Measurements from ENCODE around the gene BUD31.
"Not testable (repeated sequence)": the region's sequence is repeated elsewhere in the genome, so short reads cannot be mapped to it uniquely, and the experiment has no call there.

The BUD31 gene

DNA sequence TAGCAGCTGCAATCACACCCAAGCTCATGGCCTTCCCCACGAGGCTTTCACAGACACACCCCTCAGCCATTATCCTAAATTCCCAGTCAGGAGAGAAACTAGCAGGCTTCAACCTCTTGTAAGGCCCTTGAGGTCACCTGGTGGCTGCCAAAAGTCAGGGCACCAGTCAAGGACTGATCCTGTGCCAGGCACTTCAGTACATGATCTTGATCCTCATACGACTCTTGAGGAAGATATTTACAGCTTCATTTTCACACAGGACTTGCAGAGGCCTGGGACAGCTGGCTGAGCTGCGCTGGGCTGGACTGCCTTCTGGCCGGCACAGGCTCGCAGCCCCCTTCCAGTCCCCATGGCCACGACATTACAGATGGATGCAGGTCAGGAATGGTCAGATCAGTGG lies 9.2 kb upstream of the BUD31 start:
- no peak for DNase-seq

DNA sequence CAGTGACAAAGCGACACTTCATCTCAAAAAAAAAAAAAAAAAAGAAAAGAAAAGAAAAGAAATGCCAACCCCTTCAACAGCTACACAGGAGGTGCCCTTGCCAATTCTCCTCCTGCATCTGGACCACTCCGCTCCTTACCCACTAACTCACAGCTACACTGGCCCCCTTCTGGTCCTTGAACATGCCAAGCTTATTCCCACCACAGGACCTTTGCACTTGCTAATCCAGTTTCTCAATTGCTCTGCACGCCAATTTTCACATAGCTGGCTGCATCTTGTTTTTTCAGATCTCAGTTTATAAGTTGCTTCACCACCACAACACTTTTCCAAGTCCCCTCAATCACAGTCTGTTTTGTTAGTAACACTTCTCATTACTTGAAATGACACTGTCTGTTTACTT lies 5.9 kb upstream of the BUD31 start:
- no peak for DNase-seq

DNA sequence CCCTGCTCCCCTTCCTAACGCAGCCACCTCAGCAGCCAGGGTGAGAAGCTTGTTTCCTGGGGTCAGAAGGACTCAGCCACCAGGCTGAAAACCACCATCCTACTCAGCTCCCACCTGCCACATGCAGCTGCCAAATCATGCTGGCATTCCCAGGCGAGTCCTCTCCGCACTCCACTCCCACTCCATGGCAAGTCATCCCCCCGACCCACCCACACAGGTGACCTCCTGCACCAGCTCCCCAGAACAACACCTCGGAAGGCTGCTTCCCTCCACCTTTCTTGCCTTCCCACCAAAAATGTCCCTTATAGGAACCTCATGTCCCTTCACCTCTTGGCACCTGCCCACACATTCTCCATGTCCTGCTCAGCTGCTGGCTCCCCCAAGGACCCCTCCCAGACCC lies 5.0 kb upstream of the BUD31 start:
- no peak for DNase-seq

- no peak for DNase-seq
These were observed 4.4 kb upstream of the BUD31 start for GRCh38 chr7:99404235-99404976.

DNA sequence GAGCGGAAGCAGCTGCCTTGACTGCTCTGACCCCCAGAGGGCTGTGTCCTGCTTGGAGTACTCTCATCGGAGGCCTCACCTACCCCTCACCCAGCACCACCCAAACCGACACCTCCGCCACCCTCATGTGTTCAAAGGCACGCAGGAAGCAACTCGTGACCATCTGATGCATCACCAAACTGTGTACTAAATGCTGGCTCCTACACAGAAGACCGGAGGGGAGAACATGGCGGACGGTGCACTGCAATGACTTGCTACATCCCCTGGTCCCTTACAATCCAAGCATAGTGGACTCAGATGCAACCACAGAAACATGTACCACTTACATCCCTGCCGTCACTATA lies 3.8 kb upstream of the BUD31 start:
- no peak for DNase-seq

DNA sequence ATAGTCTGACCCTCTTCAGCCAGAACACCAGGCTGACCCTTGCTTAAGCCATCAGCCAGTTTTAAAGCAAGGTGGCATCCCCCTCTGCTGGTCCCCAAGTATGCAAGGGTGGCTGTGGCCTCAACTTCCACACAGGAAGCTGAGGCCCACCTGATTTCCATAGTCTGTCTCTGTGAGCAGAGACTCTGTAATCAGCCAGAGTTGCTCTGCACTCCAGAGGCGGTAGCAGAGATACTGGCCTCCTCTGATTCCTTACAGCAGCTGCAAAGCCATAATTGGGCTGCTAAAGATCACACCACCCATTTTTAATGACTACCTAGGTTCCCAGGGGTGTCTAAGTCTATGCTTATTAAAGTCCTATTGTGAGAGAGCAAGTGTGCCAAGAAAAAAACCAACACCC lies 2.2 kb upstream of the BUD31 start:
- no peak for DNase-seq

DNA sequence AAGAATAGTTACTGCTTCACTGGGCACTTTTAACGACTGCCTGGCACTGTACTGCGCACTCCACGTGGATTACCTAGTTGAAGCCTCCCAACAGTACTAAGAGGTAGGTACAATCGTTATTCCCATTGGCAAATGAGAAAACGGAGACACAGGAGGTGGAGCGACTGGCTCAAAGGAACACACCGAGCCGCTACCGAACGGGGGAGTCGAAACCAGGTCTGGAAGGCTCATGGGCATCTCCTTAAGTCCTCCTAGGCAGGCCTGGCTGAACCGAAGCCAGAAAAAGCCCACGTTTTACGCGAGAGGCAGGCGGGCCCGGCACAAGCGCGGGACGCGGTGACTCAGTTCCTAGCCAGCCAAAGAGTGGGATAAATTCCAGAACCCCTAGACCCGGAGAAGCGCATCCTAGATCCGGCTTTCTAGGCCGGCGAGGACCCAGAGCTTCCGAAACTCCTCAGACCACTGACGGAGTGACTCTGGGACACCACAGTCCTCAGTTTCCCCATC lies 844 bp upstream of the BUD31 start:
- DNase-seq = peak in 1 of 2 donors; percentile 52

GRCh38 chr7:99409192-99409572 lies 413 bp downstream of the BUD31 start:
- no peak for DNase-seq

GRCh38 chr7:99409806-99410205 lies 1.0 kb downstream of the BUD31 start:
- DNase-seq = no peak

- no peak for DNase-seq
These were observed 1.9 kb downstream of the BUD31 start for GRCh38 chr7:99410635-99411034.

GRCh38 chr7:99415513-99416127 lies 6.9 kb downstream of the BUD31 start:
- peak; percentile 40 to 43 for DNase-seq

DNA sequence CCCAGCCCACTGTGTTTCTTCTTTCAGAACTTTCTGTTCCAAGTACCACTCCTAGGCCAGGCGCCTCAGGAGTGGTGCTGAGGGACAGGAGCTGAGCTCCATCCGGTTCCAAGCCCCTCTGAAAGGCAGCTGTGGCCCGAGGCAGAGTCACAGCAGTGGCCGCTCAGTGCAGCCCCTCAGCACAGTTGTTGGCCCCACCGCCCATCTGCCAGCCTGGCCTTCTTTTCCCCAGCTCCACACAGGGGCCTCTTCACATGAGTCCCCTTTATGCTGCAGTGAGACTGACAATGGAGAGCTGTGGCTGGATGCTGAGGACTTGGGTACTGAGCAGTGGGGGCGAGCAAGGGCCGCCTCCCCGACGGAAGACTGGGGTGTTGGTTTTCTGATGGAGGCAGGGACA lies 9.5 kb downstream of the BUD31 start:
- no peak for DNase-seq

DNA sequence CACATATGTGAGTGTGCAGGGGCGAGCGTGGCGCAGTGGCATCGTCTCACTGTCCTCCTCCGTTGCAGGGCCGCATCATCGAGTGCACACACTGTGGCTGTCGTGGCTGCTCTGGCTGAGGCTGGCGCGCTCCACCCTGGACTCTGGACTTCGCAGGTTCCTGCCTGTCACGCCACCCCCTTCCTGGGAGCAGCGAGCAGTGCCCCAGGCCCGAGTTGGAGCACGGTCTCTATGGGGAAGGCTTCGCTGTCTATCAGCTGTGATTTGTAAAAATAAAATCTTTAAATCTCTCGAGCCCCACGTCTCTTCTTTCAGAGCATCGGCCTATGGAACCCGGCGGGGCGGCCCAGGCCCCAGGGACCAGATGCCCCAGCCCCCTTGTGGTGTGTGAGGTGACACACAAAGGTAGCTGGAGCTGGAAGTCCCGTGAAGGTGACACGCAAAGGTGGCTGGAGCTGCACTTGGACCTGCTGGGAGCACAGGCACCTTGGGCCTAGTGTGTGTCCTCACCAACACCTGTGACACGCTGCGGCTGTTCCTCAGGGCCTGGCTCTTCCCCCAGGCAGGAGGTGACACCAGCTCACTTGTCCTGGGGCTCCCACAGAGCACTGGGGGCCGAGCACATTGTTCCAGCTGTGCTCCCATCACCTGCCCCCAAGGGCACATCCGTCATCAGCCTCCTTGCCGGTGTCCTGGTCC lies 10.7 kb downstream of the BUD31 start:
- DNase-seq = no peak

DNA sequence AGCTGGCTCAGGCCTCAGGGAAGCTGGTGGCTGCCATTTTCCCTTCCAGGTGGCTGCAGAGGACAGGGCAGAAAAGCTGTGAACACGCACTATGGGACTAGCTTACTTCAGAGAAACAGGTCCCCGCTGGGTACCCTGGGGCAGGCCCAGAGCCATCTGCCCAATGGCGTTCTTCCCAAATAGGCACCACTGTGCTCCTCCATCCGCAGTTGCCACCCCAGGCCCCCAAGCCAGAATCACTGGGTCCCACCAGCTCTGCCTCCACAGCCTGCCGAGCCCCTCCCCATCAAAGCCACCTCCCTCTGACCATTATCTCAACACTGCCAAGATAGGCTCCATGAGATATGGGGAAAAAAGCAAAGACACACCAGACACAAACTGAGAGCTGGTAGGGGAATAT lies 11.4 kb downstream of the BUD31 start:
- DNase-seq = no peak

DNA sequence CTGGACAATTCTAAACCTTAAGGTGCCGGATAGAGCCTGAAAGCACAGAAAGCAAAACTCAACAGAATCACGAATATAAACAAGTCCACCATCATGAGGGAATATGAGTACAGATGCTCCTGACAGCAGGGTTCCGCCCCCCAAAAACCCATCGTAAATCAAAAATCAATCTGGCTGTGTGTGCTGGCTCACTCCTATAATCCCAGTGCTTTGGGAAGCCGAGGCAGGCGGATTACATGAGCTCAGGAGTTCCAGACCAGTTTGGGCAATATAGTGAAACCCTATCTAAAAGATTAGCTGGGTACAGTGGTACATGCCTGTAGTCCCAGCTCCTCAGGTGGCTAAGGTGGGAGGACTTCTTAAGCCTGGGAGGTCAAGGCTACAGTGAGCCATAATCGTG lies 12.2 kb downstream of the BUD31 start:
- no peak for DNase-seq

GRCh38 chr7:99422186-99422585 lies 13.4 kb downstream of the BUD31 start:
- DNase-seq = no peak

DNA sequence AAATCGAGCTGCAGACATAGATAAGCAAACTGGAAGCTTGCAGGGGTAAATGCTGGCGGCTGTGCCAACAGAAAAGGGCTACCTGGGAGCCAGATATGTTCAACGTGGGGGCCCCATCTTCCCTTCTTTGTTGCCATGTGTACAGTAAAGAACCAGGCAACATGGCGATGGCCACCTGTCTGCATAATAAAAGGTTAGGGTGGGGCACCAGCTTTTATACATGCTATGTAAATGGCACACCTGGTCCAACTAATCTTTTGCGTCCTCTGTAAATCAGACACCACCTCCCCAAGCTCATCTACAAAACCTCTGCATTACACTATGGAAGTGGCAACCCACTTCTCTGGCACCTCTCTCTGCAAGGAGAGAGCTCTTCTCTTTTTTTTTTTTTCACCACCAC lies 13.9 kb downstream of the BUD31 start:
- DNase-seq = no peak

DNA sequence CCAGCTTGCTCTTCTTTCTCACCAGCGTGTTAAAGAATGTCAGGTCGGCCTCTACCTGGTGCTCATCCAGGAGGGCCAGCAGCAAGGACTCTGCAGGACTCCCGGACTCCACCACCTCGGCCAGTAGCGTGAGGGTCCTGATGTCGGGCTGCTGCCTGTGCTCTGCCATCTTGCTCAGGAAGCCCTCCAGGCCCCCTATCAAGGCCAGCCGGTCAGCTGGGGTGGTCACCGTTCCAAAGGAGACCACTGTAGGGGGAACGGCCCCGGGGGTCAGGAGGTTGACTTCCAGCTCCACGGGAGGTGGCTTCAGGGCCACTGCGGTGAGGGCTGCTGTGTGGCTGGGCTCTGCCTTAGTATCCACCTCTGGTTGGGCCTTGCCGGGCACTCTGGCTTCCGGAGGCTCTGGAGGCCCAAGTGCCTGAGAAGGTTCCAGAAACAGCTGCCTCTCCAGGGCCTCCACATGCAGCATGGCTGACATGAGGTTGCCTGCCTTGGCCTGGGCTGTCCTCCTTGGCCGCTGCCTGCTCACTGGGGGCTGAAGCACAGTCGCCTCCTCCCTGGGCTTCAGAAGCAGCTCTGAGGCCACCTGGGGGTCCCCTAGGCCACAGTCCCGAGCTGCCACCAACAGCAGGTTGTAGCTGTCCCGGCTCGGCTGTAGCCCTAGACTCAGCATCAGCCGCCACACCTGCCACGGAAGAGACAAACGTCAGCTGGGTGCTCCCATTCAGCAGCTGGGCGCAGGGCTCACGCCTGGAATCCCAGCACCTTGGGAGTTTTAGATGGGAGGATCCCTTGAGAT lies 16.4 kb downstream of the BUD31 start:
- no peak for DNase-seq

DNA sequence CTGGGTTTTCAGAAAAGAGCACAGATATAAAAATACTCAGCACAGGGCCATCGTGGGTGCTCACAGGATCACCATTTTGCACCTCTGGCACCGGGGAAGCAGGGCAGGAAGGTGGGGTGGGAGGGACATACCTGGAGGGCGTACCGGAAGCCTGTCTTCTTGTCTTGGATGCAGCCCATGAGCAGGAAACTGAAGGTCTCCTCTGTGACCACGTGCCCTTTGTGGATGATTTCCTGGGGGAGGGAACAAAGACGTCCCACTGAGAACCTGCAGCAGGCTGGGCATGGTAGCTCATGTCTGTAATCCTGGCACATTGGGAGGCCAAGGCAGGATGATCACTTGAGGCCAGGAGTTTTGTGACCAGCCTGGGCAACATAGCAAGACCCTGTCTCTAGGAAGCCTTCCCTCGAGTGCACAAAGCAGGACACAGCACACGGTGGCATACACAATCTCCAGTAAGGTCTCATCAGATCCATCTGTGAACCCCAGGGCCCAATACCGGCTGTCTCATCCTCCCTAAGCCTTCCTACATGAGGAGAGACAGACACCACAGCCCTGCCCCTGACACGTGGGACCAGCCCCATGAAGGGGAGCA lies 20.3 kb downstream of the BUD31 start:
- no peak for DNase-seq

GRCh38 chr7:99429756-99430155 lies 21.0 kb downstream of the BUD31 start:
- DNase-seq = no peak

DNA sequence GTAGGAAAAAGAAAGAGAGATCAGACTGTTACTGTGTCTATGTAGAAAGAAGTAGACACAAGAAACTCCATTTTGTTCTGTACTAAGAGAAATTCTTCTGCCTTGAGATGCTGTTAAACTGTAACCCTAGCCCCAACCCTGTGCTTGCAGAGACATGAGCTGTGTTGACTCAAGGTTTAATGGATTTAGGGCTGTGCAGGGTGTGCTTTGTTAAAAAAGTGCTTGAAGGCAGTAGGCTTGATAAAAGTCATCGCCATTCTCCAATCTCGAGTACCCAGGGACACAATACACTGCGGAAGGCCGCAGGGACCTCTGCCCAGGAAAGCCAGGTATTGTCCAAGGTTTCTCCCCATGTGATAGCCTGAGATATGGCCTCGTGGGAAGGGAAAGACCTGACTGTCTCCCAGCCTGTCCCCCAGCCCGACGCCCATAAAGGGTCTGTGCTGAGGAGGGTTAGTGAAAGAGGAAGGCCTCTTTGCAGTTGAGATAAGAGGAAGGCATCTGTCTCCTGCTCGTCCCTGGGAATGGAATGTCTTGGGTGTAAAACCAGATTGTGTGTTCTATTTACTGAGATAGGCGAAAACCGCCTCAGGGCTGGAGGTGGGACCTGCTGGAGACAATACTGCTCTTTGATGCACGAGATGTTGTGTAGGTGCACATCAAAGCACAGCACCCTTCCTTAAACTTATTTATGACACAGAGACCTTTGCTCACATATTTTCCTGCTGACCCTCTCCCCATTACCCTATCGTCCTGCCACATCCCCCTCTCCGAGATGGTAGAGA lies 23.2 kb downstream of the BUD31 start:
- not testable (repeated sequence) for DNase-seq

DNA sequence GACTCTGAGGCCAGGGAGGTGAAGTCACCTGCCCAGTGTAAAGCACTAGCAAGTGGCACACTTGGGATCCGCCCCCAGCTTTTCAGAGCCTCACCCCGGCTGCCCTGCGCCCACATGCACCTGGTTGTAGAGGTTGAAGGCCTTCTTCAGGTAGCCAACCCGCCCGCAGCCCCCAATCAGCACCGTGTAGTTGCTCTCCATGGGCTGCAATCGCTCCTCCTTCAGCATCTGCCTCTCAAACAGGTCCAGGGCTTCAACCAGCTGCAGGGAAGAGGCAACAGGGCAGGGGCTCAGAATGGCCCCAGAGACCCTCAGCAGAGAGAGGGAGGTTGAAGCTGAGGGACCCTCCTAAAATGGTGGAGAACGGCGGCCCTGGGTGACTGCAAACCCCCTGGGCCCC lies 24.4 kb downstream of the BUD31 start:
- DNase-seq = no peak
